DOHH2 (cell line): ENCODE results near the gene OMP.

Source experiments
- H3F3A ChIP-seq: fragments of 200-600 bp; sonication (generic), shearing (Covaris generic); 2 replicates; pipeline ENCODE4 v1.6.0; 2016; ENCODE audit warnings: antibody characterized with exemption, mild to moderate bottlenecking; ENCODE audit not compliant: control insufficient read depth, insufficient read depth
- H3K27ac ChIP-seq: fragments of 200-600 bp; sonication (generic); 2 replicates; pipeline ENCODE4 v1.5.1; 2014; ENCODE audit warnings: low read depth, mild to moderate bottlenecking, low read length, moderate library complexity
- H3K27me3 ChIP-seq: fragments of 200-600 bp; sonication (generic); 2 replicates; pipeline ENCODE4 v1.6.1; 2014; ENCODE audit warnings: mild to moderate bottlenecking, low read length, mixed read lengths; ENCODE audit not compliant: control insufficient read depth
- H3K36me3 ChIP-seq: fragments of 200-600 bp; sonication (generic); 2 replicates; pipeline ENCODE4 v1.6.1; 2014; ENCODE audit warnings: mild to moderate bottlenecking, low read length, moderate library complexity, mixed read lengths; ENCODE audit not compliant: control insufficient read depth
- H3K4me1 ChIP-seq: fragments of 200-600 bp; sonication (generic); 2 replicates; pipeline ENCODE4 v1.6.1; 2014; ENCODE audit warnings: mild to moderate bottlenecking, low read length, mixed read lengths; ENCODE audit not compliant: control insufficient read depth
- H3K4me2 ChIP-seq: fragments of 200-600 bp; sonication (generic); 2 replicates; pipeline ENCODE4 v1.6.0; 2014; ENCODE audit warnings: mild to moderate bottlenecking, low read length, moderate library complexity
- H3K4me3 ChIP-seq: fragments of 200-600 bp; sonication (generic); 2 replicates; pipeline ENCODE4 v1.5.1; 2014; ENCODE audit warnings: mild to moderate bottlenecking, low read length, mixed read lengths
- H3K79me2 ChIP-seq: fragments of 200-600 bp; sonication (generic); 2 replicates; pipeline ENCODE4 v1.6.1; 2014; ENCODE audit warnings: mild to moderate bottlenecking, low read length, mixed read lengths; ENCODE audit not compliant: control insufficient read depth
- H3K9me2 ChIP-seq: fragments of 200-600 bp; sonication (generic); replicated peaks from 2 replicates; pipeline ENCODE4 v1.6.1; 2014; ENCODE audit warnings: mild to moderate bottlenecking, low read length, mixed read lengths; ENCODE audit not compliant: control insufficient read depth
- H3K9me3 ChIP-seq: fragments of 200-600 bp; sonication (generic); 2 replicates; pipeline ENCODE4 v1.6.1; 2014; ENCODE audit warnings: antibody characterized with exemption, low read length, mixed read lengths; ENCODE audit not compliant: control insufficient read depth, insufficient read depth
- H4K20me1 ChIP-seq: fragments of 200-600 bp; sonication (generic); 2 replicates; pipeline ENCODE4 v1.6.0; 2014; ENCODE audit warnings: low read depth, mild to moderate bottlenecking, antibody characterized with exemption, low read length, moderate library complexity; ENCODE audit not compliant: control insufficient read depth, insufficient read depth
- CTCF ChIP-seq: fragments of 200-600 bp; sonication (generic); IDR thresholded peaks from one replicate; pipeline ENCODE4 v1.5.1; 2014; ENCODE audit warnings: antibody characterized with exemption, mild to moderate bottlenecking, low read depth, low read length; ENCODE audit not compliant: poor library complexity, severe bottlenecking
- EZH2phosphoT487 ChIP-seq: fragments of 200-600 bp; sonication (generic); IDR thresholded peaks from 2 replicates; pipeline ENCODE4 v1.6.1; 2017; ENCODE audit warnings: borderline replicate concordance, mild to moderate bottlenecking, antibody characterized with exemption, low read length, moderate library complexity, mixed read lengths

Gene OMP

DNA sequence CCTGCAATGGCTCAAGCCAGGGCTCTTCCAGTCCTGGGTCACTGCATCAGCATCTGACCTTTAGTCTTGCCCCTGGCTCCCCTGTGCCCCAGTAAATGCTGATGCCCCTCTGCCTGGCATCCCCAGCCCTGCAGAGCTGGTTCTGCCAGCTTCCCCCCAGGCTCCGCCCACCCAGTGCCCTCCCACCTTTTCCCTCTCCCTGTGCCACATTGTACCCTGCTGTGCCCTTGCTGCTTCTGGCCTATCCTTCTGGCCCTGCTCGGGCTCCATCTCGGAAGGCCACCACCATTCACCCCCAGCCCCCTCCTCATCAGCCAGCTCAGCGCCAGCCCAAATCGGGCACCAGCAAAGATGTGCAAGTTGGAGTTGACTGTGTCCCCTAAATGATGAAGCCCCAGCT, 28.4 kb upstream of the OMP start:
- no peak overlapping the region for H3K4me2 ChIP-seq

GRCh38 chr11:77074626-77075221, 27.9 kb upstream of the OMP start:
- H4K20me1 ChIP-seq: no peaks in the 10 kb centered on the region
- TF ChIP-seq CTCF: no peak
- no peak for TF ChIP-seq EZH2phosphoT487
- H3K9me3 ChIP-seq: no peaks in the 10 kb centered on the region
- H3K4me3 ChIP-seq: no peak overlapping the region
- no peak overlapping the region for H3K27ac ChIP-seq
- H3K36me3 ChIP-seq: no peaks in the 10 kb centered on the region
- peaks cover 2% of the 10 kb centered on the region; the same call in 1 of the 2 replicates for H3K27me3 ChIP-seq
- no peaks in the 10 kb centered on the region for H3K9me2 ChIP-seq
- H3K79me2 ChIP-seq: no peaks in the 10 kb centered on the region
- peaks cover 2% of the 10 kb centered on the region for H3K4me1 ChIP-seq
- no peak overlapping the region for H3K4me2 ChIP-seq
- H3F3A ChIP-seq: no peaks in the 10 kb centered on the region

More for the DNA sequence above, 28.4 kb upstream of the OMP start:
- Histone ChIP-seq H3K4me3 (no peak overlapping the region), H3F3A (no peaks in the 10 kb centered on the region), H3K27me3 (peaks cover 7% of the 10 kb centered on the region; the same call in 1 of the 2 replicates), H3K4me1 (no peaks in the 10 kb centered on the region), H3K27ac (no peak overlapping the region), H3K9me3 (no peaks in the 10 kb centered on the region), H3K36me3 (no peaks in the 10 kb centered on the region), H3K79me2 (no peaks in the 10 kb centered on the region), H4K20me1 (no peaks in the 10 kb centered on the region), H3K9me2 (no peaks in the 10 kb centered on the region)
- TF ChIP-seq CTCF (no peak), EZH2phosphoT487 (no peak)

GRCh38 chr11:77075425-77075905, 27.2 kb upstream of the OMP start:
- TF ChIP-seq CTCF (no peak), EZH2phosphoT487 (no peak)
- Histone ChIP-seq H3F3A (no peaks in the 10 kb centered on the region), H3K27me3 (no peaks in the 10 kb centered on the region), H3K27ac (no peak overlapping the region), H3K79me2 (no peaks in the 10 kb centered on the region), H3K9me2 (no peaks in the 10 kb centered on the region), H3K4me2 (no peak overlapping the region), H3K9me3 (no peaks in the 10 kb centered on the region), H3K4me1 (peaks cover 10% of the 10 kb centered on the region), H4K20me1 (no peaks in the 10 kb centered on the region), H3K4me3 (no peak overlapping the region), H3K36me3 (no peaks in the 10 kb centered on the region)
